Loucy (cell line): ENCODE measurements around the gene TSC22D4.

Experiments used
- H2AFZ ChIP-seq: fragments of 200-600 bp; sonication (generic); 2 replicates; pipeline ENCODE4 v1.6.0; 2016; ENCODE audit warnings: antibody characterized with exemption, mild to moderate bottlenecking, low read length, moderate library complexity
- H3F3A ChIP-seq: fragments of 200-600 bp; 2 replicates; pipeline ENCODE4 v1.6.0; 2016; ENCODE audit warnings: antibody characterized with exemption, low read depth, mild to moderate bottlenecking
- H3K27me3 ChIP-seq: fragments of 200-600 bp; sonication (generic); 2 replicates; pipeline ENCODE4 v1.6.1; 2014; ENCODE audit warnings: low read length, mild to moderate bottlenecking; ENCODE audit not compliant: insufficient read depth, poor library complexity, severe bottlenecking
- H3K36me3 ChIP-seq: fragments of 200-600 bp; sonication (generic); 2 replicates; pipeline ENCODE4 v1.6.1; 2016; ENCODE audit warnings: low read length; ENCODE audit not compliant: insufficient read depth
- H3K4me1 ChIP-seq: fragments of 200-600 bp; sonication (generic); 2 replicates; pipeline ENCODE4 v1.5.1; 2014; ENCODE audit warnings: low read length, mild to moderate bottlenecking; ENCODE audit not compliant: insufficient read depth, poor library complexity, severe bottlenecking
- H3K4me2 ChIP-seq: fragments of 200-600 bp; sonication (generic); 2 replicates; pipeline ENCODE4 v1.6.0; 2014; ENCODE audit warnings: antibody characterized with exemption, low read length, low read depth, mild to moderate bottlenecking; ENCODE audit not compliant: poor library complexity, severe bottlenecking
- H3K4me3 ChIP-seq: fragments of 200-600 bp; sonication (generic); 2 replicates; pipeline ENCODE4 v1.5.1; 2014; ENCODE audit warnings: low read length, mild to moderate bottlenecking, mixed read lengths; ENCODE audit not compliant: poor library complexity, severe bottlenecking
- H3K79me2 ChIP-seq: fragments of 200-600 bp; sonication (generic); 2 replicates; pipeline ENCODE4 v1.6.1; 2014; ENCODE audit warnings: low read length; ENCODE audit not compliant: insufficient read depth
- H3K9ac ChIP-seq: fragments of 200-600 bp; sonication (generic); 2 replicates; pipeline ENCODE4 v1.6.0; 2014; ENCODE audit warnings: mild to moderate bottlenecking, low read depth, low read length, moderate library complexity; ENCODE audit not compliant: poor library complexity, severe bottlenecking
- H3K9me2 ChIP-seq: fragments of 200-600 bp; sonication (generic); replicated peaks from 2 replicates; pipeline ENCODE4 v1.6.1; 2016; ENCODE audit warnings: low read depth, low read length, mixed read lengths
- H3K9me3 ChIP-seq: fragments of 200-600 bp; sonication (generic); 2 replicates; pipeline ENCODE4 v1.6.1; 2014; ENCODE audit warnings: mild to moderate bottlenecking, antibody characterized with exemption, low read length, low read depth; ENCODE audit not compliant: insufficient read depth
- H4K20me1 ChIP-seq: fragments of 200-600 bp; sonication (generic); 2 replicates; pipeline ENCODE4 v1.6.0; 2014; ENCODE audit warnings: antibody characterized with exemption, low read length, mild to moderate bottlenecking; ENCODE audit not compliant: insufficient read depth, poor library complexity, severe bottlenecking
- EZH2phosphoT487 ChIP-seq: fragments of 200-600 bp; IDR thresholded peaks from 2 replicates; pipeline ENCODE4 v1.6.1; 2018; ENCODE audit warnings: antibody characterized with exemption, mild to moderate bottlenecking, moderate library complexity, borderline replicate concordance
- TF ChIP-seq, protein P1 (sequence below): fragments of 200-600 bp; sonication (generic); conservative IDR thresholded peaks from 2 replicates; pipeline ENCODE4 v1.5.1; 2014; ENCODE audit warnings: mild to moderate bottlenecking, antibody characterized with exemption, low read length

The TSC22D4 gene

DNA sequence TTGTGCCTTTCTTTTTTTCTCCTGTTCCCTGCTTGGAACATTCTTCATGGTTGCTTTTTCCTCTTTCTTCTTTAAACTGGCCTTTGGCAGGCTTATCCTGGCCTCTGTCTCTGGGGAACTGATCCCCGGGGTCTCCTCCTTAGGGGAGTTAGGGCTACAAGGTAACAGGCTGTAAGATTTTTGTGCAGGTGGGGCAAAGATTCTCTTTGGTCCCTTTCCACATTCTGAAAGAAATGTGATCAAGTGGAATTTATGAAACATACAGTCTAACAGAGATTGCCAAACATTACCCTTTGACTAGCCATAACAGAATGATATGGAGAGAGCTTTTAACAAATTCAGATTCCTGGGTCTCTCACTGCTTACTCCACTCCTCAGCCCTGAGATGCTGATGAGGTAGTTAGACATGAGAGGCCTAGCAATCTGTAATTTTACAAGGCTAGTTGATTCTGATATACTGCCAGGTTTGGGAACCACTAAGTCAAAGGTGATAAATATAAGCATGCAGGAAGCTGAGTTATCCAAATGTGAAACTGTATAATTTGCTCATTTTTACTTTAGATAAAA is 59.3 kb downstream of the TSC22D4 start:
- H3K79me2 ChIP-seq, result no peaks in the 10 kb centered on the region
- TF ChIP-seq EZH2phosphoT487, result no peak
- TF ChIP-seq, protein P1, sequence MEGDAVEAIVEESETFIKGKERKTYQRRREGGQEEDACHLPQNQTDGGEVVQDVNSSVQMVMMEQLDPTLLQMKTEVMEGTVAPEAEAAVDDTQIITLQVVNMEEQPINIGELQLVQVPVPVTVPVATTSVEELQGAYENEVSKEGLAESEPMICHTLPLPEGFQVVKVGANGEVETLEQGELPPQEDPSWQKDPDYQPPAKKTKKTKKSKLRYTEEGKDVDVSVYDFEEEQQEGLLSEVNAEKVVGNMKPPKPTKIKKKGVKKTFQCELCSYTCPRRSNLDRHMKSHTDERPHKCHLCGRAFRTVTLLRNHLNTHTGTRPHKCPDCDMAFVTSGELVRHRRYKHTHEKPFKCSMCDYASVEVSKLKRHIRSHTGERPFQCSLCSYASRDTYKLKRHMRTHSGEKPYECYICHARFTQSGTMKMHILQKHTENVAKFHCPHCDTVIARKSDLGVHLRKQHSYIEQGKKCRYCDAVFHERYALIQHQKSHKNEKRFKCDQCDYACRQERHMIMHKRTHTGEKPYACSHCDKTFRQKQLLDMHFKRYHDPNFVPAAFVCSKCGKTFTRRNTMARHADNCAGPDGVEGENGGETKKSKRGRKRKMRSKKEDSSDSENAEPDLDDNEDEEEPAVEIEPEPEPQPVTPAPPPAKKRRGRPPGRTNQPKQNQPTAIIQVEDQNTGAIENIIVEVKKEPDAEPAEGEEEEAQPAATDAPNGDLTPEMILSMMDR, result no peak
- no peaks in the 10 kb centered on the region for H3K9me3 ChIP-seq

DNA sequence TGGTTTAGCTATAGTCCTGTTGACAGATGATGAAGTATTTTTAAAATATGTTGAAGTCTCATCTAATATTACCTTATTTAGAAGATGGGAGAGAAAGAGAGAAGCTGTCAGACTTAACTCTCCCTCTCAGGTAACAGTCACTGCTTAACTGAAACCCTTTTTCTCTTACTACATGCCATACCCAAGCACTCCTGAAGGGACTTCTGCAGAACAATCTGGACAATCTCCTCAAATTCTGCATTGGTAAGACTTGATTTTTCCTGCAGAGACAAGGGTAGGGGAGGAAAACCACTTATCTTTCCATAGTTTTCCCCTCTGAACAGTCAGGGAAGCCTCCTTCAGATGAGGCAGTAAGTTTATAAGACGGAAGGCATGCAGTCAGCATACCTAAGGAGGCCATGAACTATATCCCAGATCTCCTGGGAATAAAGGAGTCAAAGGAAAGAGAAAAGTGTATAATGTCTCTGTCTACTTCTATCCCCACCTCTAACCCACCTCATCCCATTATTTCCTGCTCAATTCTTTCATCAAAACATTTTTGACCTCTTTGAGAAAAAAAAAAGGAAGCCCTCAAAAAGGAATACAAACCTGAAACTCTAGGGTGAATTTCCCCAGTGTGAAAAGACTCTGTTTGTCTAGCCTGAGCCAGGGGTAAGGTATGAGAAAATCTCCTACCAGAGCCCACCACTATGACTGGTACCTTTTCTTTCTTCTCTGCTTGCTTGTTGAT is 59.9 kb downstream of the TSC22D4 start:
- H3F3A ChIP-seq, result no peaks in the 10 kb centered on the region
- TF ChIP-seq, protein P1, result no peak
- no peak for TF ChIP-seq EZH2phosphoT487
- H3K4me2 ChIP-seq, result no peak overlapping the region
- H3K36me3 ChIP-seq, result no peaks in the 10 kb centered on the region
- H3K4me1 ChIP-seq, result no peaks in the 10 kb centered on the region
- no peaks in the 10 kb centered on the region for H3K79me2 ChIP-seq
- no peak overlapping the region for H3K9ac ChIP-seq
- no peaks in the 10 kb centered on the region for H3K9me2 ChIP-seq
- H3K27me3 ChIP-seq, result no peaks in the 10 kb centered on the region
- H3K9me3 ChIP-seq, result no peaks in the 10 kb centered on the region
- no peak overlapping the region for H3K4me3 ChIP-seq
- H4K20me1 ChIP-seq, result no peaks in the 10 kb centered on the region
- no peak overlapping the region for H2AFZ ChIP-seq

More for the DNA sequence above, 59.3 kb downstream of the TSC22D4 start:
- Histone ChIP-seq H3K9ac (no peak overlapping the region), H3K9me2 (no peaks in the 10 kb centered on the region), H3K36me3 (no peaks in the 10 kb centered on the region), H2AFZ (no peak overlapping the region), H3F3A (no peaks in the 10 kb centered on the region), H3K27me3 (no peaks in the 10 kb centered on the region), H3K4me2 (no peak overlapping the region), H3K4me3 (no peak overlapping the region), H4K20me1 (no peaks in the 10 kb centered on the region), H3K4me1 (no peaks in the 10 kb centered on the region)
